HCT116 (cell line): ENCODE data around the gene ZIC4.

Source experiments
- CTCF ChIP-seq, 3 experiments: fragments of 200-600 bp in 1 of 3; sonication (generic) in 1 of 3; IDR thresholded peaks in 2 of 3; conservative IDR thresholded peaks in 1 of 3; 2 replicates each; pipeline ENCODE4 v1.5.1; 2012 to 2017; ENCODE audit warnings: low read depth in 2 of 3, low read length in 2 of 3, antibody characterized with exemption in 1 of 3, borderline replicate concordance in 1 of 3, control low read depth in 1 of 3, mild to moderate bottlenecking in 1 of 3, mixed read lengths in 1 of 3, mixed run types in 1 of 3, moderate library complexity in 1 of 3; ENCODE audit not compliant: insufficient read depth in 1 of 3
- YY1 ChIP-seq: IDR thresholded peaks from 2 replicates; pipeline ENCODE4 v1.6.1; 2011; ENCODE audit warnings: low read length, low read depth, moderate library complexity, mild to moderate bottlenecking; ENCODE audit not compliant: insufficient replicate concordance; ENCODE audit errors: extremely low read depth

- TF ChIP-seq CTCF (IDR thresholded peaks at IDR 0.05 in 2 of 3, conservative IDR thresholded peaks at IDR 0.05 in 1 of 3; ENCODE audit: borderline replicate concordance in 1 of 3, insufficient read depth in 1 of 3, low read depth in 2 of 3, low read length in 2 of 3) (no peak), YY1 (no peak)
Observed at GRCh38 chr3:147405231-147406027, 914 bp downstream of the ZIC4 start.
